HepG2 (cell line): ENCODE measurements around the gene NDRG3. TPM values are rescaled to one million over a fixed set of nuclear protein-coding genes. Genes with fewer than 3 reads are reported as not detected.
A peak's percentile ranks its signal among the peaks of the same experiment; 100 is the strongest.

Source experiments
- ATF7-NPFF ChIP-seq: sonication (generic); formaldehyde crosslinking; IDR thresholded peaks from 2 replicates; pipeline ENCODE4 v1.8.1; 2023; ENCODE audit warnings: mild to moderate bottlenecking, low read depth, missing genetic modification reagents, moderate library complexity
- CTCF ChIP-seq: sonication (generic); formaldehyde crosslinking; IDR thresholded peaks from 2 replicates; pipeline ENCODE4 v1.5.0; 2020; ENCODE audit warnings: mild to moderate bottlenecking, missing genetic modification reagents, moderate library complexity
- E2F2 ChIP-seq: sonication (generic); formaldehyde crosslinking; IDR thresholded peaks from 2 replicates; pipeline ENCODE4 v1.4.0; 2020; ENCODE audit warnings: missing genetic modification reagents, borderline replicate concordance
- HNF4G ChIP-seq, 2 experiments: sonication (generic) in 1 of 2; formaldehyde crosslinking in 1 of 2; IDR thresholded peaks; 2 replicates each; pipeline versions ENCODE4 v1.4.0 to v1.6.1; 2011 to 2020; ENCODE audit warnings: borderline replicate concordance in 2 of 2, low read depth in 2 of 2, mild to moderate bottlenecking in 2 of 2, low read length in 1 of 2, missing genetic modification reagents in 1 of 2, moderate library complexity in 1 of 2
- MXI1 ChIP-seq: IDR thresholded peaks from 3 replicates; pipeline ENCODE4 v1.6.1; 2012; ENCODE audit warnings: low read depth, low read length, inconsistent platforms, borderline replicate concordance
- NPAS2 ChIP-seq: sonication (generic); formaldehyde crosslinking; IDR thresholded peaks from 2 replicates; pipeline ENCODE4 v1.8.0; 2022; ENCODE audit warnings: mild to moderate bottlenecking, missing genetic modification reagents, borderline replicate concordance
- SAFB2 ChIP-seq: sonication (generic); formaldehyde crosslinking; IDR thresholded peaks from 2 replicates; pipeline ENCODE4 v1.5.1; 2020; ENCODE audit warnings: missing genetic modification reagents, low read depth, mild to moderate bottlenecking, borderline replicate concordance
- ZNF207 ChIP-seq: fragments of 450-650 bp; IDR thresholded peaks from 2 replicates; pipeline ENCODE4 v1.6.1; 2016; ENCODE audit warnings: antibody characterized with exemption, borderline replicate concordance
- ZNF343 ChIP-seq: sonication (generic); formaldehyde crosslinking; IDR thresholded peaks from 2 replicates; pipeline ENCODE4 v1.4.0; 2020; ENCODE audit warnings: mild to moderate bottlenecking, missing genetic modification reagents
- ZNF703 ChIP-seq: sonication (generic); formaldehyde crosslinking; IDR thresholded peaks from 2 replicates; pipeline ENCODE4 v1.5.1; 2020; ENCODE audit warnings: missing genetic modification reagents, mild to moderate bottlenecking, moderate library complexity, borderline replicate concordance
- ZNF777 ChIP-seq: sonication (generic); formaldehyde crosslinking; IDR thresholded peaks from 2 replicates; pipeline ENCODE4 v1.4.0; 2020; ENCODE audit warnings: missing genetic modification reagents
- ZNF841 ChIP-seq: sonication (generic); formaldehyde crosslinking; IDR thresholded peaks from 2 replicates; pipeline ENCODE4 v1.8.1; 2023; ENCODE audit warnings: missing genetic modification reagents, borderline replicate concordance
- ZSCAN30 ChIP-seq: sonication (generic); formaldehyde crosslinking; IDR thresholded peaks from 2 replicates; pipeline ENCODE4 v1.5.0; 2020; ENCODE audit warnings: mild to moderate bottlenecking, missing genetic modification reagents
- polyA plus RNA-seq, 8 experiments: library from polyadenylated mRNA; depleted of rRNA in 3 of 8; stranded (reverse) in 7 of 8; unstranded in 1 of 8; fragments of >200 nt; fragmentation: Illumina TruSeq in 4 of 8; extraction: Trizol in 4 of 8; gene quantifications; 2 replicates each; pipeline versions ENCODE4 v1.2.1 to v1.2.3, GENCODE V29; 2011 to 2016; ENCODE audit warnings: low read depth in 4 of 8, missing spikeins in 1 of 8, mixed read lengths in 1 of 8; ENCODE audit not compliant: insufficient read depth in 1 of 8
- total RNA-seq, 5 experiments: library from RNA; depleted of rRNA; stranded (reverse); fragments of >200 nt; fragmentation: Illumina TruSeq; extraction: Trizol; gene quantifications; 2 replicates each; pipeline ENCODE4 v1.2.3, GENCODE V29; 2016; ENCODE audit warnings: low read depth in 1 of 5

The NDRG3 gene
- total and polyA plus RNA-seq, 2 of the 13 experiments (the other 11 are each of a cell fraction or from before 2014, with no cell fraction given): 36.0 to 40.5 TPM

- TF ChIP-seq HNF4G (IDR thresholded peaks at IDR 0.05; ENCODE audit: borderline replicate concordance, low read depth, low read length) (0 out of 2 replicates have a peak, but pooled peaks have one; percentile 14), HNF4G (CRISPR knock-in tag; IDR thresholded peaks at IDR 0.05; ENCODE audit: borderline replicate concordance, low read depth) (no peak), ATF7-NPFF (CRISPR knock-in tag) (peak; percentile 45), ZNF777 (CRISPR knock-in tag) (peak; percentile 86), ZNF207 (no peak), ZSCAN30 (CRISPR knock-in tag) (no peak), ZNF343 (CRISPR knock-in tag) (no peak; the same call in 1 of the 2 replicates), E2F2 (CRISPR knock-in tag) (no peak), ZNF841 (CRISPR knock-in tag) (no peak), SAFB2 (CRISPR knock-in tag) (peak; percentile 81; the same call in 1 of the 2 replicates), CTCF (CRISPR knock-in tag) (0 out of 2 replicates have a peak, but pooled peaks have one; percentile 4), NPAS2 (CRISPR knock-in tag) (no peak), ZNF703 (no peak), MXI1 (peak; percentile 54; the same call in 1 of the 3 replicates)
These were observed at the start of gene NDRG3 (continued) for GRCh38 chr20:36745927-36746659.
